Activated T-cell treated with anti-CD3 and anti-CD28 coated beads for 4 hours (primary cell): ENCODE measurements around the gene KCNH5.

Source experiments
- DNase-seq: peaks from one replicate; pipeline ENCODE4 v3.0.0-alpha.2; 2020

Gene KCNH5

GRCh38 chr14:62994096-62994495 is 51.2 kb downstream of the KCNH5 start:
- no peak for DNase-seq

GRCh38 chr14:62988967-62989366 is 56.3 kb downstream of the KCNH5 start:
- no peak for DNase-seq

- no peak for DNase-seq
Observed at GRCh38 chr14:62983821-62984220, 61.4 kb downstream of the KCNH5 start.

GRCh38 chr14:62980693-62981092 is 64.6 kb downstream of the KCNH5 start:
- DNase-seq, result no peak

- DNase-seq, result no peak
Observed at GRCh38 chr14:62957562-62957961, 87.7 kb downstream of the KCNH5 start.

GRCh38 chr14:62956413-62956812 is 88.8 kb downstream of the KCNH5 start:
- DNase-seq, result no peak

- no peak for DNase-seq
Observed at GRCh38 chr14:62954165-62954564, 91.1 kb downstream of the KCNH5 start.

- no peak for DNase-seq
Observed at GRCh38 chr14:62952226-62952625, 93.0 kb downstream of the KCNH5 start.

GRCh38 chr14:62947301-62947700 is 98.0 kb downstream of the KCNH5 start:
- no peak for DNase-seq

- no peak for DNase-seq
Observed at GRCh38 chr14:62946221-62946620, 99.0 kb downstream of the KCNH5 start.

GRCh38 chr14:62943202-62943601 is 102.1 kb downstream of the KCNH5 start:
- no peak for DNase-seq

- DNase-seq, result no peak
Observed at GRCh38 chr14:62939970-62940369, 105.3 kb downstream of the KCNH5 start.

GRCh38 chr14:62938778-62939177 is 106.5 kb downstream of the KCNH5 start:
- DNase-seq, result no peak

- no peak for DNase-seq
Observed at GRCh38 chr14:62934439-62934838, 110.8 kb downstream of the KCNH5 start.

- DNase-seq, result no peak
Observed at GRCh38 chr14:62921466-62921865, 123.8 kb downstream of the KCNH5 start.

- no peak for DNase-seq
Observed at GRCh38 chr14:62916551-62916950, 128.7 kb downstream of the KCNH5 start.

GRCh38 chr14:62914873-62915272 is 130.4 kb downstream of the KCNH5 start:
- no peak for DNase-seq

GRCh38 chr14:62914025-62914424 is 131.2 kb downstream of the KCNH5 start:
- DNase-seq, result no peak

- no peak for DNase-seq
Observed at GRCh38 chr14:62908506-62908905, 136.8 kb downstream of the KCNH5 start.

GRCh38 chr14:62905566-62905965 is 139.7 kb downstream of the KCNH5 start:
- no peak for DNase-seq

- DNase-seq, result no peak
Observed at GRCh38 chr14:62897771-62898170, 147.5 kb downstream of the KCNH5 start.

- no peak for DNase-seq
Observed at GRCh38 chr14:62896932-62897456, 148.3 kb downstream of the KCNH5 start.

- DNase-seq, result no peak
Observed at GRCh38 chr14:62894736-62895135, 150.5 kb downstream of the KCNH5 start.

- DNase-seq, result no peak
Observed at GRCh38 chr14:62889364-62889763, 155.9 kb downstream of the KCNH5 start.

- no peak for DNase-seq
Observed at GRCh38 chr14:62886461-62886860, 158.8 kb downstream of the KCNH5 start.

GRCh38 chr14:62885451-62885850 is 159.8 kb downstream of the KCNH5 start:
- no peak for DNase-seq
